Measurements from ENCODE around the gene TXNDC16.

- no peak for TF ChIP-seq CTCF (IDR thresholded peaks at IDR 0.05)
- no peak for TF ChIP-seq POLR2A (IDR thresholded peaks at IDR 0.05)
- TF ChIP-seq POLR2AphosphoS5 (IDR thresholded peaks at IDR 0.05; ENCODE audit: insufficient read depth in 1 of 2, low read depth in 1 of 2): no peak
These were observed 129.5 kb downstream of the TXNDC16 start for GRCh38 chr14:52422650-52423356.
